ENCODE data around the gene MACROD2.

DNA sequence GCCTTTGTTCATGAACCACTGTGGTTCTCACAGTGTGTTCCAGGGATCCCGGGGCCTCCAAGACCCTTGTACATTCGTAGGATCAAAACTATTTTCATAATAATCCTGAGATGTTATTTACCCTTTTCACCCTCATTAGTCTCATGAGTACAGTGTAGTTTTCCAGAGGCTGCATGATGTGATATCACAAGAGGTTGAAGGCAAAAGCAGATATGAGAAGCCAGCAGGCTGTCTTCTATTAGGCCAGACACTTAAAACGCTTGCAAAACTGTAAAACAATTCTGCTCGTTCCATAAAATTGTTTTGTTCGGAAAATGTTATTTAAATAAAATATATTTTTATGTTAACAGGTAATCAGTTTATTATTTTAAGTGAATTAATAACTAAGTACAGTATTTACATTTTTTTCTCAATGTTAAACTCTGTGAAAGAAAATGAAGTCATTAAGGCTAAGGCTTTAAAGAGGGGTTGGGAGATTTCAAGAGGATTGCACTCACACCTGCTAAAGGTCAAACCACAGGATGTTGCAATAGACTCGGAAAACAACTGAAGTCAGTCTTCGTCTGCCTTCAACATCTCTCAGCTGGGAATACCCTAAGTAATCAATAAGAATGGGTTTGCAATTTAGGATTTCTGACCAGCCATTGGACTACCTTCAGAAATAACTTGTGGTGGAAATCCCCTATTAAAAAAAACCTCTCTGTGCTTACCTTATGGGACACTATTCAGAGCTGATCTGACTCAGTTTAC lies 2103.7 kb downstream of the MACROD2 start:
- TF ChIP-seq, protein P1, sequence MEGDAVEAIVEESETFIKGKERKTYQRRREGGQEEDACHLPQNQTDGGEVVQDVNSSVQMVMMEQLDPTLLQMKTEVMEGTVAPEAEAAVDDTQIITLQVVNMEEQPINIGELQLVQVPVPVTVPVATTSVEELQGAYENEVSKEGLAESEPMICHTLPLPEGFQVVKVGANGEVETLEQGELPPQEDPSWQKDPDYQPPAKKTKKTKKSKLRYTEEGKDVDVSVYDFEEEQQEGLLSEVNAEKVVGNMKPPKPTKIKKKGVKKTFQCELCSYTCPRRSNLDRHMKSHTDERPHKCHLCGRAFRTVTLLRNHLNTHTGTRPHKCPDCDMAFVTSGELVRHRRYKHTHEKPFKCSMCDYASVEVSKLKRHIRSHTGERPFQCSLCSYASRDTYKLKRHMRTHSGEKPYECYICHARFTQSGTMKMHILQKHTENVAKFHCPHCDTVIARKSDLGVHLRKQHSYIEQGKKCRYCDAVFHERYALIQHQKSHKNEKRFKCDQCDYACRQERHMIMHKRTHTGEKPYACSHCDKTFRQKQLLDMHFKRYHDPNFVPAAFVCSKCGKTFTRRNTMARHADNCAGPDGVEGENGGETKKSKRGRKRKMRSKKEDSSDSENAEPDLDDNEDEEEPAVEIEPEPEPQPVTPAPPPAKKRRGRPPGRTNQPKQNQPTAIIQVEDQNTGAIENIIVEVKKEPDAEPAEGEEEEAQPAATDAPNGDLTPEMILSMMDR (IDR thresholded peaks at IDR 0.05; ENCODE audit: poor library complexity, severe bottlenecking), result no peak
- TF ChIP-seq RAD21 (conservative IDR thresholded peaks at IDR 0.05) (no peak), SMC3 (conservative IDR thresholded peaks at IDR 0.05; ENCODE audit: poor library complexity) (no peak), EZH2 (IDR thresholded peaks at IDR 0.05; ENCODE audit: borderline replicate concordance, insufficient read depth, low read length, poor library complexity, severe bottlenecking) (no peak)
- TF ChIP-seq, protein P2, sequence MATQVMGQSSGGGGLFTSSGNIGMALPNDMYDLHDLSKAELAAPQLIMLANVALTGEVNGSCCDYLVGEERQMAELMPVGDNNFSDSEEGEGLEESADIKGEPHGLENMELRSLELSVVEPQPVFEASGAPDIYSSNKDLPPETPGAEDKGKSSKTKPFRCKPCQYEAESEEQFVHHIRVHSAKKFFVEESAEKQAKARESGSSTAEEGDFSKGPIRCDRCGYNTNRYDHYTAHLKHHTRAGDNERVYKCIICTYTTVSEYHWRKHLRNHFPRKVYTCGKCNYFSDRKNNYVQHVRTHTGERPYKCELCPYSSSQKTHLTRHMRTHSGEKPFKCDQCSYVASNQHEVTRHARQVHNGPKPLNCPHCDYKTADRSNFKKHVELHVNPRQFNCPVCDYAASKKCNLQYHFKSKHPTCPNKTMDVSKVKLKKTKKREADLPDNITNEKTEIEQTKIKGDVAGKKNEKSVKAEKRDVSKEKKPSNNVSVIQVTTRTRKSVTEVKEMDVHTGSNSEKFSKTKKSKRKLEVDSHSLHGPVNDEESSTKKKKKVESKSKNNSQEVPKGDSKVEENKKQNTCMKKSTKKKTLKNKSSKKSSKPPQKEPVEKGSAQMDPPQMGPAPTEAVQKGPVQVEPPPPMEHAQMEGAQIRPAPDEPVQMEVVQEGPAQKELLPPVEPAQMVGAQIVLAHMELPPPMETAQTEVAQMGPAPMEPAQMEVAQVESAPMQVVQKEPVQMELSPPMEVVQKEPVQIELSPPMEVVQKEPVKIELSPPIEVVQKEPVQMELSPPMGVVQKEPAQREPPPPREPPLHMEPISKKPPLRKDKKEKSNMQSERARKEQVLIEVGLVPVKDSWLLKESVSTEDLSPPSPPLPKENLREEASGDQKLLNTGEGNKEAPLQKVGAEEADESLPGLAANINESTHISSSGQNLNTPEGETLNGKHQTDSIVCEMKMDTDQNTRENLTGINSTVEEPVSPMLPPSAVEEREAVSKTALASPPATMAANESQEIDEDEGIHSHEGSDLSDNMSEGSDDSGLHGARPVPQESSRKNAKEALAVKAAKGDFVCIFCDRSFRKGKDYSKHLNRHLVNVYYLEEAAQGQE (IDR thresholded peaks at IDR 0.05; ENCODE audit: borderline replicate concordance), result no peak
